ENCODE results near the gene IRF2BPL. TPM values are rescaled to one million over a fixed set of nuclear protein-coding genes. Genes with fewer than 3 reads are reported as not detected.

The IRF2BPL gene
- total and polyA plus RNA-seq, 2 experiments from 2014 or later: 4.8 to 51.0 TPM

DNA sequence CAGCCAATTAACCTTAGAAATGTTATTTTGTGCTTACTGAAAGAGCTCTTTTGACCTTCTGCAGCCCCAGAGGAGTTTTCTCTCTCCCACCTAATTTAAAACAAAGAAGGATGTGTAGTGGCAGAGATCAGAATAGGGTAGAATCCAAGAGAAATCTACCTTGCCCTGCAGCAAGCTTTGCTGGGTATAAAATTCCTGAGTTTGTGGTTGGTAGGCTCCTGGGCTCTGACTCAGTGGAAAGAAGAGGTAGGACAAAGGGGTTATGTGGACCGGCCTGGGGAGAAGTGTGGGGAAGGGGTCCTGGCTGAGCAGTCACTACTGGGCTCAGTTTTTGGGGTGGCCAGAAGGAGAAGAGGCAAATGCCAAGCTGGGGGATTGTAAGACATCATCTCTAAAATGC, 46.8 kb downstream of the IRF2BPL start:
- Histone ChIP-seq H3K9me2 (ENCODE audit: insufficient read depth) (no peaks in the 10 kb centered on the region), H3F3A (ENCODE audit: insufficient read depth) (no peaks in the 10 kb centered on the region), H4K20me1 (ENCODE audit: insufficient read depth) (no peaks in the 10 kb centered on the region), H3K4me3 (no peak overlapping the region), H3K79me2 (ENCODE audit: insufficient read depth) (no peaks in the 10 kb centered on the region), H3K4me1 (ENCODE audit: insufficient read depth) (peaks cover 15% of the 10 kb centered on the region; the same call in 1 of the 2 replicates), H2AFZ (no peak overlapping the region), H3K4me2 (ENCODE audit: unreplicated experiment) (no peak overlapping the region), H3K36me3 (ENCODE audit: low read depth) (no peaks in the 10 kb centered on the region), H3K9me3 (ENCODE audit: low read depth) (no peaks in the 10 kb centered on the region), H3K27me3 (replicated peaks; ENCODE audit: insufficient read depth) (no peaks in the 10 kb centered on the region), H3K27ac (no peak overlapping the region), H3K9ac (no peak overlapping the region)
- 86 to 100% methylated on average over 1 of the region's 1 CpG for WGBS, 2 experiments (ENCODE audit: low coverage in 1 of 2, low lambda C conversion rate in 2 of 2, missing lambda C conversion rate in 2 of 2)
- DNase-seq: no peak
- in situ Hi-C loops (cut with MboI): no loop called here
- TF ChIP-seq EZH2phosphoT487 (IDR thresholded peaks at IDR 0.05; ENCODE audit: insufficient read depth, low read depth): no peak
- no peak for TF ChIP-seq EZH2 (IDR thresholded peaks at IDR 0.05; ENCODE audit: insufficient read depth, poor library complexity, severe bottlenecking)

DNA sequence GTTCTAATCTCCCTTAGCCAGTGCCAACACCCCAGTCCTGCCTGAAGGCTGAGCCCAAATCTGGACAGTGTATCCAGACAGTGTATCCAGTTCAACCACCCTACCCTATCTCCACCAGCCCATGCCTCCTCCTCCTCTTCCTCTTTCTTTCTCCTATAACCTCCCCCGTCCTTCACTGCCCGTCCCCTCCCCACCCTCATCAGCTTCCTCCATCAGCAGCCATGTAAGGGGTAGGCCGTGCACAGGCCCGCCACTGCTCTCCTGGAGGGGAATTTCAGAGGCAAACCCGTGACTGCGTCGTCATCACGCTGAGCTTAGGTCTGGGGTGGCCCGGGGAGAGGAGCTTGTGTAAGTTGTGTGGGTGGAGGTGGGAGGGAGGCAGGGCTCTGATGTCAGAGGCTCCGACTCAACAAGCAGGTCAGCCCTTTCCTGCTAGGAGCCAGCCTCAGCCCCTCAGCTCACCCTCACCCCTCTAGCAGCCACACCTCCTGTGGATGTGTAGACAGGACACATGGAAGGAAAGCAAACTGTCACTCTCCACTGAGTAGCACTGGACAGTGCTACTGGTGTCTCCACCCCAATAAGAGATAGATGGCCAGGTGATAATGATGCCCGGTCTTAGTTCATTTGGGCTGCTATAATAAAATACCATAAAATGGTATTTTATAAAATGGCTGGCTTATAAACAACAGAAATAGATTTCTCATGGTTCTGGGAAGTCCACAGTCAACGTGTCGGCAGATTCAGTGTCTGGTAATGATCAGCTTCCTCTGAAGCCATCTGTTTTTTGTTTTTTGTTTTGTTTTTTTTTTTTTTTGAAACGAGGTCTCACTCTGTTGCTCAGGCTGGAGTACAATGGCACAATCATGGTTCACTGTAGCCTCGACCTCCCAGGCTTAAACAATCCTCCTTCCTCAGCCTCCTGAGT, 50.5 kb downstream of the IRF2BPL start:
- no peaks in the 10 kb centered on the region for H3K36me3 ChIP-seq (ENCODE audit: low read depth)
- no peak overlapping the region for H3K4me3 ChIP-seq
- in situ Hi-C loops (cut with MboI): no loop called here
- no peak overlapping the region for H3K4me2 ChIP-seq (ENCODE audit: unreplicated experiment)
- no peaks in the 10 kb centered on the region for H3F3A ChIP-seq (ENCODE audit: insufficient read depth)
- no peaks in the 10 kb centered on the region for H3K9me2 ChIP-seq (ENCODE audit: insufficient read depth)
- DNase-seq: peak; percentile 84
- H3K4me1 ChIP-seq (ENCODE audit: insufficient read depth): peaks cover 7% of the 10 kb centered on the region; the same call in 1 of the 2 replicates
- no peaks in the 10 kb centered on the region for H3K9me3 ChIP-seq (ENCODE audit: low read depth)
- H3K79me2 ChIP-seq (ENCODE audit: insufficient read depth): no peaks in the 10 kb centered on the region
- TF ChIP-seq EZH2 (IDR thresholded peaks at IDR 0.05; ENCODE audit: insufficient read depth, poor library complexity, severe bottlenecking) (no peak), EZH2phosphoT487 (IDR thresholded peaks at IDR 0.05; ENCODE audit: insufficient read depth, low read depth) (no peak)
- no peaks in the 10 kb centered on the region for H4K20me1 ChIP-seq (ENCODE audit: insufficient read depth)
- peak overlapping the region; percentile 14; the same call in 1 of the 2 replicates for H3K9ac ChIP-seq
- H3K27me3 ChIP-seq (replicated peaks; ENCODE audit: insufficient read depth): no peaks in the 10 kb centered on the region
- H2AFZ ChIP-seq: peak overlapping the region; percentile 77
- no peak overlapping the region for H3K27ac ChIP-seq
- 25 to 29% methylated on average over 14 to 15 of the region's 15 CpGs for WGBS, 2 experiments (ENCODE audit: low coverage in 1 of 2, low lambda C conversion rate in 2 of 2, missing lambda C conversion rate in 2 of 2)

DNA sequence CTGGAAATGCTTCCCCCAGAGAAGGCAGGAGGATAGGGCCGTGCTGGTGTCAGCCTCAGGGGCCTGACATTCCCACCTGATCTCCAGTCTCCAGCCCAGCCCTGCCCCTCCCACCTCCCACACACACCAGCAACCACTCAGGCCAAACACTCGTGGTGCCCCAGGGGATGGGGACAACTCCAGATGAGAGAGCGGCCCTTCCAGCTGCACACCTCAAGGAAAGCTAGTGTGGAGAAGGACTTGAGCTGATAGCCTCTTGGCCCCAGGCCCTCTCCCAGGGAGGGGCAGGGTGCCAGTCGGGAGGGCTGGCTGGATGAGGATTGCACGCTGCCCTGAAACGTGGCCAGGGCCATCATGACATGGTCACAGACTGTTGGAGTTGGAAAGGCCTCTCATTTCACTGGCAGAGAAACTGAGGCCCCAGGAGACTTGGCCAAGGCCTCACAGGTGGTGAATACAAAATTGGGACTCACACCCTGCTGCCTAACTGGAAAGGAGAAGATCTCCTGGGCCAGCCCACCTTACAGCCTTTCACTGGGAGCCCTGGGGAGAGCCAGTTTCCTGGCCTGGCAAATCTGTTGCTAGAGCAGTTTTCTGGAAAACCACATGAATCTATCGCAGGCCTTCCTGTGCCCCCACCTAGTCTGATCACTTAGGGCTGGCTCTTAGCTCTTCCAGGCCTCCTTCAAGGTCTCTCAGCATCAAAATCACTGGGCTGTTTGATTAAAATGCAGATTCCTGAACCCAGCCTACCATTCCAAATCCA, 52.1 kb downstream of the IRF2BPL start:
- H3K9me2 ChIP-seq (ENCODE audit: insufficient read depth): no peaks in the 10 kb centered on the region
- H3K27me3 ChIP-seq (replicated peaks; ENCODE audit: insufficient read depth): no peaks in the 10 kb centered on the region
- no peaks in the 10 kb centered on the region for H4K20me1 ChIP-seq (ENCODE audit: insufficient read depth)
- no peak overlapping the region for H3K4me2 ChIP-seq (ENCODE audit: unreplicated experiment)
- in situ Hi-C loops (cut with MboI): no loop called here
- no peak overlapping the region for H3K4me3 ChIP-seq
- H3K4me1 ChIP-seq (ENCODE audit: insufficient read depth): peaks cover 7% of the 10 kb centered on the region; the same call in 1 of the 2 replicates
- no peak overlapping the region for H2AFZ ChIP-seq
- no peak for DNase-seq
- H3K9me3 ChIP-seq (ENCODE audit: low read depth): no peaks in the 10 kb centered on the region
- TF ChIP-seq EZH2 (IDR thresholded peaks at IDR 0.05; ENCODE audit: insufficient read depth, poor library complexity, severe bottlenecking): no peak
- TF ChIP-seq EZH2phosphoT487 (IDR thresholded peaks at IDR 0.05; ENCODE audit: insufficient read depth, low read depth): no peak
- H3K79me2 ChIP-seq (ENCODE audit: insufficient read depth): no peaks in the 10 kb centered on the region
- H3F3A ChIP-seq (ENCODE audit: insufficient read depth): no peaks in the 10 kb centered on the region
- H3K9ac ChIP-seq: no peak overlapping the region
- no peaks in the 10 kb centered on the region for H3K36me3 ChIP-seq (ENCODE audit: low read depth)
- H3K27ac ChIP-seq: no peak overlapping the region
- 54 to 70% methylated on average over 7 of the region's 7 CpGs for WGBS, 2 experiments (ENCODE audit: low coverage in 1 of 2, low lambda C conversion rate in 2 of 2, missing lambda C conversion rate in 2 of 2)

DNA sequence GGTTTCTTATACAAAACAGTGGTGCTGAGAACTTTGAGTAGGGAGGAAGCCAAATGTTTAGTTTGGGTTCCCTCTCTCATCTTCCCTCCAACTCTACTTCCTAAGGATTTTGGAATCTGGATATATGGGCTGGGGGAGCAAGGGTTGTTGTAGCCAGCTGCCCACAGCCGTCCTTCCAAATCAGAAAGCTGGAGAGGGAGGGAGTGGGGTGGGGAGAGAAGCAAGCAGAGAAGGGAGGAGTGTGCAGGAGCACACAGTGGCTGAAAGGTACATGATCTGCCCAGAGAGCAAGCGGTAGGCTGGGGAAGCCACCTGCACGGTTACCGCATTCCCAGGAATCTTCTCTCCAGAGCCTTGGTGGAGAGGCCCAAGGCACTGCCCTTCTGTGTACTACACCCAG, 52.7 kb downstream of the IRF2BPL start:
- H3K79me2 ChIP-seq (ENCODE audit: insufficient read depth): no peaks in the 10 kb centered on the region
- peaks cover 7% of the 10 kb centered on the region; the same call in 1 of the 2 replicates for H3K4me1 ChIP-seq (ENCODE audit: insufficient read depth)
- H3K36me3 ChIP-seq (ENCODE audit: low read depth): no peaks in the 10 kb centered on the region
- H3K4me3 ChIP-seq: no peak overlapping the region
- H3K4me2 ChIP-seq (ENCODE audit: unreplicated experiment): no peak overlapping the region
- WGBS, 2 experiments (ENCODE audit: low coverage in 1 of 2, low lambda C conversion rate in 2 of 2, missing lambda C conversion rate in 2 of 2): 87 to 89% methylated on average over 4 of the region's 4 CpGs
- H3K27ac ChIP-seq: no peak overlapping the region
- no peaks in the 10 kb centered on the region for H4K20me1 ChIP-seq (ENCODE audit: insufficient read depth)
- in situ Hi-C loops (cut with MboI): no loop called here
- H3K9me3 ChIP-seq (ENCODE audit: low read depth): no peaks in the 10 kb centered on the region
- DNase-seq: no peak
- no peaks in the 10 kb centered on the region for H3K27me3 ChIP-seq (replicated peaks; ENCODE audit: insufficient read depth)
- H3F3A ChIP-seq (ENCODE audit: insufficient read depth): no peaks in the 10 kb centered on the region
- no peak overlapping the region for H2AFZ ChIP-seq
- no peak for TF ChIP-seq EZH2 (IDR thresholded peaks at IDR 0.05; ENCODE audit: insufficient read depth, poor library complexity, severe bottlenecking)
- no peak for TF ChIP-seq EZH2phosphoT487 (IDR thresholded peaks at IDR 0.05; ENCODE audit: insufficient read depth, low read depth)
- no peak overlapping the region for H3K9ac ChIP-seq
- no peaks in the 10 kb centered on the region for H3K9me2 ChIP-seq (ENCODE audit: insufficient read depth)

Data from GM23248 (cell line).